Skeletal muscle tissue (tissue), 4 donors: ENCODE results near the gene CNOT1. TPM values are rescaled to one million over a fixed set of nuclear protein-coding genes. Genes with fewer than 3 reads are reported as not detected.
A peak's percentile ranks its signal among the peaks of the same experiment; 100 is the strongest.
"Not testable (repeated sequence)": the region's sequence is repeated elsewhere in the genome, so short reads cannot be mapped to it uniquely, and the experiment has no call there.

Source experiments
- H3K27ac ChIP-seq: one replicate; pipeline ENCODE4 v1.7.0; 2013; ENCODE audit warnings: mild to moderate bottlenecking, low read depth, low read length, inconsistent platforms
- H3K27me3 ChIP-seq, 3 donors: one replicate each; pipeline ENCODE4 v1.7.0; 2013; ENCODE audit warnings: low read length in 3 of 3; ENCODE audit not compliant: control insufficient read depth in 3 of 3, insufficient read depth in 3 of 3
- H3K36me3 ChIP-seq, 3 donors: one replicate each; pipeline ENCODE4 v1.7.0; 2013; ENCODE audit warnings: low read length in 3 of 3; ENCODE audit not compliant: control insufficient read depth in 3 of 3, insufficient read depth in 3 of 3
- H3K4me1 ChIP-seq, 3 donors: one replicate each; pipeline ENCODE4 v1.7.0; 2013; ENCODE audit warnings: low read length in 3 of 3, mild to moderate bottlenecking in 3 of 3; ENCODE audit not compliant: control insufficient read depth in 3 of 3, insufficient read depth in 3 of 3
- H3K4me3 ChIP-seq, 3 donors: one replicate each; pipeline ENCODE4 v1.7.0; 2013; ENCODE audit warnings: low read length in 3 of 3
- H3K9ac ChIP-seq, 3 donors: one replicate each; pipeline ENCODE4 v1.7.0; 2013; ENCODE audit warnings: low read length in 3 of 3, mild to moderate bottlenecking in 3 of 3, moderate library complexity in 2 of 3, low read depth in 1 of 3
- H3K9me3 ChIP-seq, 3 donors: one replicate each; pipeline ENCODE4 v1.7.0; 2013; ENCODE audit warnings: low read length in 3 of 3; ENCODE audit not compliant: control insufficient read depth in 3 of 3
- total RNA-seq: library from RNA; depleted of rRNA; stranded (reverse); fragments of >200 nt; gene quantifications from one replicate; pipeline ENCODE4 v1.2.3, GENCODE V29; 2014
- donor health status: Osteomylitis.

CNOT1 gene
- total RNA-seq, 1 donor from 2014 or later, result 134 TPM

DNA sequence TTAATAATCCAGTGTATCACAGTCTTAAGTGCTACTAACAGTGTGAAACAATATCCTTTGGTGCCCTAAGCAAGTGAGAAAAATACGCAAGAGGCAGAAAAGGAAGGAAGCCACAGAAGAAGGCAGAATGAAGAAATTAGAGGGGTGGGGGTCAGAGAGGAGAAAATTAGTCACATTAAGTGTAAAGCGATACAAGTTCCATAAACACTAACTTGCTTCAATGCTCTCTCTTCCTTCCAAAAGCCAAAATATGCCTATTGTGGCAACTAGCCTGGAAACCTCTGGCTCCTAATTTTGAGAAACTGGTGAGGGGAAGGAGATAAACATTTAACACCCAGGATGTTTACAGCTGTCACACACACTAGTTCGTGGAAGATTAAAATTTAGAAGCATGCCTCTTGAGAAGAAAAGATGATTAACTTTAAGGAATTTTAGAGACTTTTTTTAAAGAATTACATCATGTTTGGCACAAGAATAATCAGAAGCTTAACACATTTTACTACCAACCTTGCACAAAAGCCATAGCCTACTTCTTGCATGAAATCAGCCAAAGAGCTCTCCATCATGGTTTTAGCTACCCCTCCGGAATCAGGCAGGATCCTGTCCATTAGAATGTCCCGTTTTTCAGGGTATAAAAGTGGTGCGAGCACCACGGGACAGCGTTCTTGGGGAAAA is 44.7 kb downstream of the CNOT1 start:
- Histone ChIP-seq H3K27ac (no peak overlapping the region), H3K9ac (no peak overlapping the region), H3K27me3 (no peaks in the 10 kb centered on the region), H3K36me3 (peaks cover 21 to 81% (median 64%) of the 10 kb centered on the region in 3 donors), H3K9me3 (no peaks in the 10 kb centered on the region), H3K4me3 (no peak overlapping the region), H3K4me1 (no peaks in the 10 kb centered on the region)

DNA sequence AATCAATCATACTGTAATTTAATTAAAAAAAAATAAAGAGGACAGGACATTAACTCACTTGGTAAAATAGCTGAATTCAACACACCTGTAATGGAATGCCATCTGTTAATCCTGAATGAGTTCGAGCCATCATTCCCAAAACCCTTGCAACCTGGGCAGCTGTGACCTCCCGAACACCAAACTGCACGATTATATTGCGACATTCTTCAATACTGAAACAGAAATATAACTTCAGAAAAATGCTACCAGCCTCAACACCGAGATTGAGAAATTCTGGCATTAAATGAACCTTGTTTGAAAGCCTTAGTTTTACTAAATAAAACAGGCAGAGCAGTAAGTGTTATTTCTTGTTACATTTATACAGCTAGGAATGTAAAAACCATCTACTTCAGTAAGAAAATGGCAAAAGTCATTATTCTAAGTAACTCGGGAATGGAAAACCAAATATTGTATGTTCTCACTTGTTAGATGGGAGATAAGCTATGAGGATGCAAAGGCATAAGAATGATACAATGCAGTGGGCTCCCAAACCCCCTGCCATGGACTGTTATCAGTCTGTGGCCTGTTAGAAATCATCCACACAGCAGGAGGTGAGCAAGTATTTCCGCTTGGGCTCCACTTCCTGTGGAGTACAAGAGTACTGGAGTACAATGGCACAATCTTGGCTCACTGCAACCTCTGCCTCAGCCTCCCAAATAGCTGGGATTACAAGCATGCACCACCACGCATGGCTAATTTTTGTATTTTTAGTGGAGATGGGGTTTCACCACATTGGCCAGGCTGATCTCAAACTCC is 46.5 kb downstream of the CNOT1 start:
- no peaks in the 10 kb centered on the region for H3K9me3 ChIP-seq
- H3K27ac ChIP-seq, result no peak overlapping the region
- no peaks in the 10 kb centered on the region for H3K27me3 ChIP-seq
- H3K4me3 ChIP-seq, result no peak overlapping the region
- peaks cover 25 to 82% (median 70%) of the 10 kb centered on the region in 3 donors for H3K36me3 ChIP-seq
- H3K4me1 ChIP-seq, result no peaks in the 10 kb centered on the region
- no peak overlapping the region for H3K9ac ChIP-seq

DNA sequence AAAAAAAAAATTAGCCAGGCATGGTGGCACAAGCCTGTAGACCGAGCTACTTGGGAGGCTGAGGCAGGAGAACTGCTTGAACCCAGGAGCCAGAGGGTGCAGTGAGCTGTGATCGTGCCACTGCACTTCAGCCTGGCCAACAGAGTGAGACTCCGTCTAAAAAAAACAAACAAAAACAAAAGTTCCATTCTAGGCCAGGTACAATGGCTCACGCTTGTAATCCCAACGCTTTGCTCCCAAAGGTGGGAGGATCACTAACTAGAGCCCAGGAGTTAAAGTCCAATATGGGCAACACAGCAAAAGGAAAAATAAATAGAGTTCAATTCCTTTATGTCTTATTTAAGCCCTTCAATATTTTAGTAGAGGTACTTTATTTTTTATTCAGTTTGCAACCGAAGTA is 47.5 kb downstream of the CNOT1 start:
- H3K27ac ChIP-seq, result no peak overlapping the region
- peaks cover 29 to 85% (median 79%) of the 10 kb centered on the region in 3 donors for H3K36me3 ChIP-seq
- H3K9me3 ChIP-seq, result no peaks in the 10 kb centered on the region
- no peaks in the 10 kb centered on the region for H3K27me3 ChIP-seq
- H3K4me3 ChIP-seq, result no peak overlapping the region
- H3K9ac ChIP-seq, result no peak overlapping the region
- H3K4me1 ChIP-seq, result no peaks in the 10 kb centered on the region

DNA sequence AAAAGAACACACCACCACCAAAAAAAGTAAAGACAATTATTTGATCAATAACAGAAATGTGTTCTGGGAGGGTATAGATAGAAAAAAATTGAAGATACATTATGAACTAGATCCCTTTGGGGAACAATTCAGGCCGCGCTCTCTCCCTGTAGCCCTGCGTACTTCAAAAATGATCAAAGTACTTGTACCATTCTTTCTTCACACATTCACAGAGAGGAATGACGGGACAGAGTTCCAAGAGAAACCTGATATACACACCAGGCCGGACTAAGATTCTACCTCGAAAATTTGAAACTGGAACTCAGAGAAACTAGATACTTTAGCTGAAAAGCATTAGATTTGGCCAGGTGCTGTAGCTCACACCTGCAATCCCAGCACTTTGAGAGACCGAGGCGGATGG is 50.0 kb downstream of the CNOT1 start:
- Histone ChIP-seq H3K9ac (peak overlapping the region in 1 of 3 donors; percentile 20), H3K4me3 (no peak overlapping the region), H3K36me3 (peaks cover 35 to 87% (median 77%) of the 10 kb centered on the region in 3 donors), H3K4me1 (no peaks in the 10 kb centered on the region), H3K27me3 (no peaks in the 10 kb centered on the region), H3K27ac (no peak overlapping the region), H3K9me3 (no peaks in the 10 kb centered on the region)

DNA sequence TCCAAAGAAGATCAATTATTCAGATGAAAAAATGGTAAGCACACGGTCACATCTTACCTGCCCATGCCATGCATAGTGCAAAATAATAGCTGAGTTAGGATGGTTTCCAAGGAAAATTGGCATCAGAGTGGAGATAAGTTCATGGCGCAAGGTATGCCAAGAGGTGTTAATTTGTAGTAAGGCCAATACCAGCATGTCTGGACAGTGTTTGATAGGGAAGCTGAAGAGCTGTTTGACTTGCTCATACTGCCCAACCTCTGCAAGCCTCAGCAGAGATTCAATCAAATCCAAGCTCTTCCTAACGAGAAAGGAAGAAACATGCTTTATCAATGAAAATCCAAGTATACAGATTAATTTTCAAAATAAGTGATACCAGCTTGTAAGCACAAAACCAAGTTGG is 51.0 kb downstream of the CNOT1 start:
- no peak overlapping the region for H3K27ac ChIP-seq
- no peaks in the 10 kb centered on the region for H3K9me3 ChIP-seq
- H3K36me3 ChIP-seq, result peaks cover 43 to 93% (median 84%) of the 10 kb centered on the region in 3 donors
- no peak overlapping the region for H3K4me3 ChIP-seq
- no peaks in the 10 kb centered on the region for H3K4me1 ChIP-seq
- H3K9ac ChIP-seq, result no peak overlapping the region
- H3K27me3 ChIP-seq, result no peaks in the 10 kb centered on the region

DNA sequence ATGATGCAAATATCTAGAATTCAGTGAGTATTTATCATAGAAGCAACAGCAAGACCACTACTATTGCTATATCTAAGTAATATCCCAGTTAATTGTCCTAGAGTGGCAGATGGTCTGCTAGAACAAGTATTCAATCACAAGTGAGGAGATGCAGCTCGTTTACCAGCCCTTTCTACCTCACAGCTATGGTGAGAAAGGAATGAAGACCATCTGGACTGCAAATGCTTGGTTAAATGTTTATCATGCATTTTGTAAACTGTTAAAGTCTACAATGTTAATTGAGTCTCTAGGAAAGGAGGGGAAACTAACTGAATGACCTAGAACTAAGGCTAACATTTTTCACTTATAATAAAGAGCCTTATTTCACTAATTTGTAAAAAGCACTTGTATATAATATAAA is 52.5 kb downstream of the CNOT1 start:
- Histone ChIP-seq H3K27me3 (no peaks in the 10 kb centered on the region), H3K4me1 (no peaks in the 10 kb centered on the region), H3K9ac (no peak overlapping the region), H3K36me3 (peaks cover 43 to 90% (median 75%) of the 10 kb centered on the region in 3 donors), H3K9me3 (no peaks in the 10 kb centered on the region), H3K27ac (no peak overlapping the region), H3K4me3 (no peak overlapping the region)

DNA sequence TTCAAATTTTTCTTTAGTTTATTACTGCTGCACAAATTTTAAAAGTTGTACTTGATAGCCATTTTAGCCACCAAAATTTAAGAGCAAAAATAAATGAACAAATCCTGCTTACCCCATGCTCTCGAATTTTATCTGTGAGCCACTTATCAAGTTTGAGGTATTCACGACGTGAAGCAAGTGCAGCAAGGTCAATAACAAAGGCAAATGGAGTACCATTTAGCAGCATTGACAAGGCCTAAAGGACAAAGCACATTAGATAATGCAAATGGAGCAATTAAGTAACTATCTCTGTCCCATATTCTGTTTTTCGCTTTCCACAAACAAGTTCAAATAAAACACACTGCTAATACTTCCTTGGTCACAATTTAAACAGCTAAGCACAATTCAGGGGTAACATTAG is 54.7 kb downstream of the CNOT1 start:
- H3K4me1 ChIP-seq, result no peaks in the 10 kb centered on the region
- H3K4me3 ChIP-seq, result no peak overlapping the region
- H3K36me3 ChIP-seq, result peaks cover 44 to 83% (median 75%) of the 10 kb centered on the region in 3 donors
- H3K9ac ChIP-seq, result no peak overlapping the region
- H3K9me3 ChIP-seq, result no peaks in the 10 kb centered on the region
- H3K27ac ChIP-seq, result no peak overlapping the region
- no peaks in the 10 kb centered on the region for H3K27me3 ChIP-seq

DNA sequence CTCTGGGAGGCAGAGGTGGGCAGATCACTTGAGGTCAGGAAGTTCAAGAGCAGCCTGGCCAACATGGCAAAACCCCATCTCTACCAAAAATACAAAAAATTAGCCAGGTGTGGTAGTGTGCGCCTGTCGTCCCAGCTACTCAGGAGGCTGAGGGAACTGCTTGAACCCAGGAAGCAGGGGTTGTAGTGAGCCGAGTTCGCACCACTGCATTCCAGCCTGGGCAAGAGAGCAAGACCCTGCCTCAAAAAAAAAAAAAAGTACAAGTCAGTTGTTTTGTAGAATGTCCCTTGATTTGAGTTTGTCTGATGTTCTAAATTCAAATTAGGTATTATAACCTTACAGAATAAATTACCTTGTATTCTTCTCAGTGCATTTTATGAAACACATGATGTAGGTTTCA is 63.9 kb downstream of the CNOT1 start:
- not testable (repeated sequence) for H3K27me3 ChIP-seq, H3K27ac ChIP-seq, H3K4me1 ChIP-seq, H3K9ac ChIP-seq, H3K9me3 ChIP-seq, H3K4me3 ChIP-seq
- peaks cover 9 to 32% (median 22%) of the 10 kb centered on the region in 3 donors for H3K36me3 ChIP-seq

DNA sequence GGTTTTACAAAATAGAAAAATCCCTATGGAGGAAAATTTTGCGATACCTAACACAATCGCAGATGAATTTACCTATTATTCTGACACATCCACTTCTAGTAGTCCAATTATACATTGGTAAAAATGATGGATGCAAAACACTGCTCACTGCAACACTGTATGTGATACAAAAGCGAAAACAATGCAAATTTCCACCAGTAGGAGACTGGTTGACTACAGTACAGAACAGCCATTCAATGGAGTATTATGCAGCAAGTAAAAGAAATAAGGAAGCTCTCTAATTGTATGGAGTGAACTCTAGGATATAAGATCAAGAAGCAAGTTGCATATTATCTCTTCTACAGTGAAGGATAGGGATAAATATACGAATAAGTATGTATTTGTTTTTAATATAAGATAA is 65.9 kb downstream of the CNOT1 start:
- H3K9me3 ChIP-seq, result no peaks in the 10 kb centered on the region
- no peaks in the 10 kb centered on the region for H3K4me1 ChIP-seq
- no peak overlapping the region for H3K9ac ChIP-seq
- H3K27me3 ChIP-seq, result no peaks in the 10 kb centered on the region
- no peak overlapping the region for H3K27ac ChIP-seq
- H3K4me3 ChIP-seq, result no peak overlapping the region
- H3K36me3 ChIP-seq, result peaks cover 11 to 29% (median 26%) of the 10 kb centered on the region in 3 donors

DNA sequence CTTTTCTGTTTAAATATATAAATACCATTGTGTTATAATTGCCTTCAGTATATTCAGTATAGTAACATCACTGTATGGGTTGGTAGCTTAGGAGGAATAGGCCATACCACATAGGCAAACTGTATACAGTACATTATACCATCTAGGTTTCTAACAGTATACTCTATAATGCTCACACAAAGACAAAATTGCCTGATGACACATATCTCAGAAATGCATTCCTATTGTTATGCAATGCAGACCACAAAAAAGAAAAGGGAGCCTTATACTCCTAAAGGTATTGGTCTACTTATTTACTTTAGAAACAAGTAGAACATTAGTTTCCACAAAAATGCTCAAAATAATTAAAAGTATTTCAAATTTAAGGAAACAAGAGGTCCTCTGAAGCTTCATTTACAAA is 66.4 kb downstream of the CNOT1 start:
- H3K9ac ChIP-seq, result no peak overlapping the region
- H3K27me3 ChIP-seq, result no peaks in the 10 kb centered on the region
- H3K36me3 ChIP-seq, result peaks cover 13 to 32% (median 31%) of the 10 kb centered on the region in 3 donors
- H3K9me3 ChIP-seq, result no peaks in the 10 kb centered on the region
- no peak overlapping the region for H3K4me3 ChIP-seq
- no peak overlapping the region for H3K27ac ChIP-seq
- no peaks in the 10 kb centered on the region for H3K4me1 ChIP-seq
